C4-2B (cell line): ENCODE results near the gene DNAJC5.
"Not testable (repeated sequence)": the region's sequence is repeated elsewhere in the genome, so short reads cannot be mapped to it uniquely, and the experiment has no call there.

Experiments used
- H3K27ac ChIP-seq: fragments of 450-650 bp; 2 replicates; pipeline ENCODE4 v1.5.1; 2017
- ZFX ChIP-seq: fragments of 450-650 bp; IDR thresholded peaks from 2 replicates; pipeline ENCODE4 v1.6.1; 2017
- TF ChIP-seq, protein P1 (sequence below): fragments of 450-650 bp; conservative IDR thresholded peaks from 2 replicates; pipeline ENCODE4 v1.5.1; 2017; ENCODE audit warnings: mild to moderate bottlenecking

The DNAJC5 gene

DNA sequence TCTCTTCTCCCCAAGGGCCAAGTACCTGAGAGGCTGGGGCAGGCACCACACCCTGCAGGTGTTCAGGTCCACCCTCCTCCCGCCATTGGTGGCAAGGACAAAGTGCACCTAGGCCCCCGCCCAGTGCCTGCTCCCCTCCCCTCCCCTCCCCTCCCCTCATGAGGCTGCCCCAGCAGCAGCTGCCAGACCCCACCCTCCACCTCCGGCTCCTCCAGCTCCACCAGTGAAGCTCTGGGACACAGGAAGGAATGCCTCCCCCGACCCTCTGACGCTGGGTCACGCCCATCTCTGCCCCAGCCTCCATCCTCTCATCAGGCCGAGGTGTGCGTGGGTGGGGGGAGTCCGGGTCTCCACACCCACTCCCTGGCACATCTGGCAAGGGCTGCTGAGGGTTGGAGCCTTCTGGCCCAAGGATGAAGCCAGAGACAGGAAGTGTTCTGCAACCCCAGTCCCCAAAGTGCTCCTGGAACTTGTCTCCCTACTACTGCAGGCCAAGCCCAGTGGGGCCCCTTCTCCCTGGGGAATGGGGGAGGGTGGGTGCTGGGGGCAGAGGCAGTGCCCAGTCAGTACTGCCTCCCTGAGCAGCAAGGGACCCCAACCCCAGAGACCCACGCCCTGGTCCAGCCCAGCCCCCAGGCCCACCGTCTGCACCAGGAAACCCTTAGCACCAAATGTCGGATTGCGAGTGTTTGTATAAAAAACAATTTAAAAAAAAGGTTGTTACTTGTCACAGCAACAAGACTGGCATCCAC lies 62.9 kb downstream of the DNAJC5 start:
- H3K27ac ChIP-seq: peak overlapping the region; percentile 98
- TF ChIP-seq, protein P1, sequence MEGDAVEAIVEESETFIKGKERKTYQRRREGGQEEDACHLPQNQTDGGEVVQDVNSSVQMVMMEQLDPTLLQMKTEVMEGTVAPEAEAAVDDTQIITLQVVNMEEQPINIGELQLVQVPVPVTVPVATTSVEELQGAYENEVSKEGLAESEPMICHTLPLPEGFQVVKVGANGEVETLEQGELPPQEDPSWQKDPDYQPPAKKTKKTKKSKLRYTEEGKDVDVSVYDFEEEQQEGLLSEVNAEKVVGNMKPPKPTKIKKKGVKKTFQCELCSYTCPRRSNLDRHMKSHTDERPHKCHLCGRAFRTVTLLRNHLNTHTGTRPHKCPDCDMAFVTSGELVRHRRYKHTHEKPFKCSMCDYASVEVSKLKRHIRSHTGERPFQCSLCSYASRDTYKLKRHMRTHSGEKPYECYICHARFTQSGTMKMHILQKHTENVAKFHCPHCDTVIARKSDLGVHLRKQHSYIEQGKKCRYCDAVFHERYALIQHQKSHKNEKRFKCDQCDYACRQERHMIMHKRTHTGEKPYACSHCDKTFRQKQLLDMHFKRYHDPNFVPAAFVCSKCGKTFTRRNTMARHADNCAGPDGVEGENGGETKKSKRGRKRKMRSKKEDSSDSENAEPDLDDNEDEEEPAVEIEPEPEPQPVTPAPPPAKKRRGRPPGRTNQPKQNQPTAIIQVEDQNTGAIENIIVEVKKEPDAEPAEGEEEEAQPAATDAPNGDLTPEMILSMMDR: no peak
- no peak for TF ChIP-seq ZFX

DNA sequence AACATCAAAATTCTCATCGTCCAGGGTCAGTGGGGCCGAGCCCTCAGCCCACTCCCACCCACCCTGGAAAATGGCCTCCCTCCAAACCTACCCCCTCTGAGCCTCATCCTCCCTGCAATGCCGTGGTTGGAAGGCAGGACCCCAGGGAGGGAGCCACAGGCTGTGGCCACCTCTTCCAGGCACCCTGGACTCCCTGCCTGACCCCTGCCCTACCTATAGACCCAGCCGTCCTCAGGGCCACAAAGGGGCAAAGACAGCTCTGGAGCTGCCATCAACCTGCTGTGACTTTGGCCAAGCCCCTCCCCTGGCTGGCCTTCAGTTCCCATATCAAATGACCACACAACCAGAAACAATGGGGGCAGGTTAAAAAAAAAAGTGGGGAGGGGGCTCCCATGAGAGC lies 63.5 kb downstream of the DNAJC5 start:
- no peak for TF ChIP-seq ZFX
- TF ChIP-seq, protein P1: no peak

DNA sequence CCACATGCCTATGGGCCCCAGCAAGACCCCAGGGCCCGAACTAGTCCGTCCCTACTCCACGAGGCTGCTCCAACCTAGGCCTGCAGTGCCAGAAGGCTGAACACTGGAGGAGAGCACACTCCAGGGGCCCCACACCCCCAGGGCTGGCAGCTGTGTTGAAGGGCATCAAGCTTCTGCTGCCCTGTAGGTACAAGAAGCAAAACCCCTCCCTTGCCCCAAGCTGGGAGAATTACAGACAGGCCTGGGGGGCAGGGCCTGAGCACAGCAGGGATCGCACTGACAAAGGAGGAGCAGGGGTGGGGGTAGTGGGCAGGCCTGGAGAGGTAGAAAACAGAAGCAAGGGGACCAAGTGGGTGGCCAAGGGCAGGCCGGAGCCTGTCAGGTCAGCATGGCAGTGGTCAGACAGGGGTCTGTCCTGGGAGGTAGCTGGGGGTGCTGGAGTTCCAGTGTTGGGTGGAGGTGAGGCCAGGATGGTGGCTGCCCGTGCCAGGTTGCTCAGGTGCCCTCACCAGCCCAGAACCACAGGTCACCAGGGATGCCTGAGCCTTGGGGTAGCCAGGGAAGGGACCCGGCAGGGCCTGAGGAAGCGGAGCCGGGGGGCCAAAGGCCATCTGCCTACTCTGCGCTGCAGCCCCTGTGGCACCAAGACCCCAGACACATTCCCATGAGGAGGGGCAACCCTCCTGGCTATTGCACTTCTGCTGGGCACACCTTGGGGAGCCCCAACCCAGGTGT lies 64.2 kb downstream of the DNAJC5 start:
- TF ChIP-seq ZFX: no peak
- TF ChIP-seq, protein P1: no peak

More for the DNA sequence above, 63.5 kb downstream of the DNAJC5 start:
- H3K27ac ChIP-seq: no peak overlapping the region

DNA sequence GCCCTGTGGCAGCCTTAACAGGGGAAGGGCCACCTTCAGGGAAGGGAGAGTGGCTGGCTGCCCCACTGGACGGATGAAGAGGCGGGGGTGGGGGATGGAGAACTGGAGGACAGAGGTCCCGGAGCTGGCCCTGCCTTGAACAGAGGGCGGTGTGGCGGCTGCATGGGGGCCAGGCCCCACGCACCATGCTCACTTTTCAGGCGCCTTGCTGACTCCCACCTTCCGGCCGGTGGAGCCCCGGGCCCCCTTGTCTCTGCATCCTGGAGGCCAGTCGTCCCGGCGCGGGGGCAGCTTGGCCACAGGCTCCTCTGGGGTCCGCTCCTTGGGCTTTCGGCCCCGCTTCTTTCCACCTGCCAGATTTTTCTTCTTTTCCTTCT lies 64.8 kb downstream of the DNAJC5 start:
- TF ChIP-seq ZFX: no peak
- TF ChIP-seq, protein P1: no peak
- no peak overlapping the region for H3K27ac ChIP-seq

More for the DNA sequence above, 64.2 kb downstream of the DNAJC5 start:
- no peak overlapping the region for H3K27ac ChIP-seq

DNA sequence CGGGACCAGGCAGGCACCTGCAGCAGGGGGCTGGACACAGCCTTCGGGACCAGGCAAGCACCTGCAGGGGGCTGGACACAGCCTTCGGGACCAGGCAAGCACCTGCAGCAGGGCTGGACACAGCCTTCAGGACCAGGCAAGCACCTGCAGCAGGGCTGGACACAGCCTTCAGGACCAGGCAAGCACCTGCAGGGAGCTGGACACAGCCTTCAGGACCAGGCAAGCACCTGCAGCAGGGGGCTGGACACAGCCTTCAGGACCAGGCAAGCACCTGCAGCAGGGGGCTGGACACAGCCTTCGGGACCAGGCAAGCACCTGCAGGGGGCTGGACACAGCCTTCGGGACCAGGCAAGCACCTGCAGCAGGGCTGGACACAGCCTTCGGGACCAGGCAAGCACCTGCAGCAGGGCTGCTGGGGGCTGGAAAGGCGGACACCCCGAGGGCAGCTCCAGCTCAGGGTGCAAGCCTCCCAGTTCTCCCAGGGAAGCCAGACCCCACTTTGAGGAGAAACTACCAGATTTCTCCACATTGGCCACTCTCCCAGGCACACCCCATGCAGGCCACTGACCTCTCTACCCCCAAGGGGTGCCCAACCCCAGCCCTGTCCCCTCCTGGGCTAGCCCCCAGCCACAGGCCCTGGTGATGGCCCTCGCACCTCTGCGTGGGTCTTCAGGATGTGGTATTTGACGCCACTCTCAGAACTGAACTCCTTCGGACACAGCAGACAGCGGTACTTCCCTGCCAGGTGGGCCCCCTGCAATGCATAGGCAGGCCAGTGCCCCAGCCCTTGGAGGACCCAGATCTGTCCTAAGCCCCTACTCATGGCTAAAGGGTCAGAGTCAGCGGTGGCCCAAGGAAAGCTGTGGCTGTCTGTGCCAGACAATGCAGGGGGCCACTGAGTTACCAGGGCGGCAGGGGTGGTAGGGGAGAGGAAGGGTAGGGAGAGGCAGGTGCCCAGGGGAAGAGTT lies 66.0 kb downstream of the DNAJC5 start:
- H3K27ac ChIP-seq: not testable (repeated sequence)

GRCh38 chr20:63961664-63962425 lies 66.9 kb downstream of the DNAJC5 start:
- no peak overlapping the region for H3K27ac ChIP-seq
- TF ChIP-seq, protein P1: no peak
- TF ChIP-seq ZFX: no peak
